GM12891 (cell line): Measurements from ENCODE around the gene PEPD.

Experiments
- DNase-seq: peaks from one replicate; pipeline ENCODE4 v3.0.0; 2011; ENCODE audit warnings: low spot score; ENCODE audit not compliant: insufficient read length
- FAIRE-seq: peaks from 2 replicates; lab custom pipeline; 2011; peaks lifted over from hg19 to GRCh38; lab: Jason Lieb, UNC
- PAX5 ChIP-seq: IDR thresholded peaks from 2 replicates; pipeline ENCODE4 v1.6.1; 2011; ENCODE audit warnings: low read length, moderate library complexity, mild to moderate bottlenecking; ENCODE audit not compliant: insufficient read depth, severe bottlenecking
- POLR2A ChIP-seq: IDR thresholded peaks from 2 replicates; pipeline ENCODE4 v1.6.1; 2011; ENCODE audit warnings: low read depth, low read length, control low read depth
- POLR2AphosphoS5 ChIP-seq: IDR thresholded peaks from 2 replicates; pipeline ENCODE4 v1.6.1; 2011; ENCODE audit warnings: low read depth, low read length, control low read depth
- POU2F2 ChIP-seq: IDR thresholded peaks from 2 replicates; pipeline ENCODE4 v1.6.1; 2011; ENCODE audit warnings: low read depth, mild to moderate bottlenecking, control low read depth, low read length, moderate library complexity
- SPI1 ChIP-seq: IDR thresholded peaks from 2 replicates; pipeline ENCODE4 v1.6.1; 2011; ENCODE audit warnings: low read depth, low read length, control low read depth
- TAF1 ChIP-seq: IDR thresholded peaks from 2 replicates; pipeline ENCODE4 v1.6.1; 2011; ENCODE audit warnings: low read depth, low read length, control low read depth

PEPD gene

DNA sequence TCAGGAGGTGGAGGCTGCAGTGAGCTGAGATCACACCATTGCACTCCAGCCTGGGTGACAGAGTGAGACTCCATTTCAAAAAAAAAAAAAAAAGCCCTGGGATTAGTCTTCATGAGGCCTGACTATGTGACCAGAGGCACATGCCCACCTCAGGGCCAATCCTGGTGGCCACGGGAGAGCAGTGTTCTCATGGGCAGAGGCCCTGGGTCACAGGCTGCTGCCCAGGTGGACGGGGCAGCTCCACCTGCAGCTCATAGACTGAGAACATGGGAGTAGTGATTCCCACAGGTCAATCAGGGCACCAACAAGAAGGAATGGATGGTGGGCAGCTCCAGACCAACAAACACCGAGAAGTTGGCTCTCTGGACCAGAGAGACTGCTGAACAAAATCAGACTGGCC is 26.1 kb upstream of the PEPD start:
- FAIRE-seq, result no peak
- DNase-seq, result no peak
- no peak for TF ChIP-seq POLR2AphosphoS5
- TF ChIP-seq POU2F2, result no peak
- no peak for TF ChIP-seq PAX5
- TF ChIP-seq POLR2A, result no peak
- TF ChIP-seq SPI1, result no peak
- no peak for TF ChIP-seq TAF1

DNA sequence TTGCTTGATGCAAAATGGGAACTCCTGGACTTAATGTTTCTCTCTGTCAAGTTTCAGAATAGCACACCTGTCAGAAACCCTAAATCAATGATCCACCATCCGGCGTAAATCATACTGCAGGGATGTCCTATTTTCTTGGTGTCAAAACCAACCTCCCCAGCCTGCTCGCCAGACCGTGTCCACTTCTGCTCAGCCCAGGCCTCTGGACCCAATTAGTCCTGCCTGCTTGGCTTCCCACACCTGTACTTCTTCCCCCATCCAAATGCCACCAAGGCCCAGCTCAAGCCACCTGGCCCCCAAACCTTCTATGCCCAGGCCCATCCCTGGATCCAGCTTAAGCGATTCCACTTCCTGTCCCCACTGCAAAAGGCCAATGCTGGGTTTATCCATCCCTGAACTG is 25.1 kb upstream of the PEPD start:
- DNase-seq (no peak), FAIRE-seq (no peak)
- TF ChIP-seq SPI1, result no peak
- no peak for TF ChIP-seq POLR2A
- no peak for TF ChIP-seq POU2F2
- TF ChIP-seq TAF1, result no peak
- TF ChIP-seq PAX5, result no peak
- no peak for TF ChIP-seq POLR2AphosphoS5

DNA sequence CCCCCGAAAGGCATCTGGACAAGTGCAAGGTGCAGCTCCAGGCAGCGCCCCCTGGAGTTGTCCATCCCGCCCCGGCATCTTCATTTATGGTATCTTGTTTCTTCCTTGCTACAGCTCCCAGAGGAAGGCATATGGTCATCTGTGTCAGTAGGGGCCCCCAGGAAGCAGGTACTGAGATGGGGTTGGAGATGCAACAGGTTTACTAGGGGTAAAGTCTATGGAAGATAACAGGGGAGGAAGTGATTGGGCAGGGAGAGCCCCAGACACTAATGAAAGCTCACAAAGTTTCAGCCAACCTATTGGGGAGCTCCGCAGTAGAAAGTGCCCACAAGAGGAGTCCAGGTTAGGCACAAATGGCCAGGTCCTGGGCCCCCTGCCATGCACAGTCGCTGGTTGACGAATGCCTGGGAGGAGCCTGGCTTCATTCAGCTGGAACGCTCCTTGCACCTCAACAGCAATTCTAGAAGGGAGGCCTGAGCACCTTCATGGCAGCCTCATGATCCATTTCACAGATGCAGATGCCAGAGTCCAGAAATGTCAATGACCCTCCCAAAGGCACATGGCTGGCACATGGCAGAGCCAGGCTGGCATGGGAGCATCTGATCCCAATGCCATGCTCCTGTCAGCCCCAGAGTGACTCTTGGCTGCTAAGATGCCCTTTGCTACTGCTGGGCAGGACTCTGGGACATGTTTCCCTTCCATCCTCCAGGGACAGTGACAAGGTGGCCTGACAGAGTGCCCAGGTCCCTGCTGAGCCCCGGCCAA is 23.8 kb upstream of the PEPD start:
- FAIRE-seq (no peak), DNase-seq (no peak)
- TF ChIP-seq PAX5 (no peak), SPI1 (no peak), POLR2AphosphoS5 (no peak), POU2F2 (no peak), POLR2A (no peak), TAF1 (no peak)

DNA sequence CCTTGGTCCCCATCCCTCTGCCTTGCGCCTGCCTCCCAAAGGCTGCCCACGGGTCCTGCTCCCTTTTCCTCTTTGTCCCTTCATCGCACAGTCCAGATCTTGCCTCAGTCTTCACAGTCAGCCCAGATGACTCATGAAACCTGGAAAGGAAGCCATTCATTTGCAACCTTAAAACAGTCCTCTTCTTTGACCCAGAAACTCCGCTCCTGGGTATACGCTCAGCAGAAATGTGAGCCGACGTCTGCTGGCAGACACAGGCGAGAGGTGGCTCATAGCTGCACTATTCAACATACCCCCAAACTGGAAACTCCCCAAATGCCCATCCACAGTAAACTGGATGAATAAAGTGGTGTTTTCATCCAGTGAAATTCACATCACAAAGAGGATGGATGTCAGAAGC is 13.6 kb upstream of the PEPD start:
- TF ChIP-seq SPI1 (no peak), TAF1 (no peak), POLR2A (no peak), POU2F2 (no peak), POLR2AphosphoS5 (no peak), PAX5 (no peak)
- no peak for FAIRE-seq
- DNase-seq, result no peak

DNA sequence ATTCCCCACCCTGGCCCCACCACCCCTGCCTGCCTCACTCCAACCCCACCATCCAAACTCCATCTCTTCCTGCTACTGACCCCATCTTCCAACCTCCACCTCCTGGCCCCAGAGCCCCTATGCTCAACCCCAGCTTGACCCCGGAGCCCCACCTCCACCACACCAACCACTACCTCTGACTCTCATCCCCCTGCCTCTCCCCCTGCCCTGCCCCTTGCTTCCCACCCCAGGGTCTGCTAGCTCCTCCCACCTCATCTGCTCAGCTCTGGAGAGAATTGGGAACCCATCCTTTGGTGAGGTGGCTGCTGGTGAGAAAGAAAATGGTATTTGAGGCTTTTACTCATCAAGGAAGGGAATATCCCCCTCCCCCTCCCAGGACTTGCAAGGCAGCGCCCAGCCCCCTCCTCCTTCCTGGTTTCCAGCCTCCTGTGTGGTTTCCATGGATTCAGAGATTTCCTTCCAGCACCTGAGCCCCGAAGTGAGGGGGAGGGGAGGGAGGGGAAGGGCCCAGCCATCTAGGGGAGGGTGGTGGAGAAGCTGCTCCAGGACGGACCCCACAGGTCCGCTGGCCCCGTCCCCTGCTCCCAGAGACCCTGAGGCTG is 11.4 kb upstream of the PEPD start:
- FAIRE-seq (no peak), DNase-seq (no peak)
- no peak for TF ChIP-seq SPI1
- TF ChIP-seq POLR2A, result no peak
- TF ChIP-seq POLR2AphosphoS5, result no peak
- TF ChIP-seq PAX5, result no peak
- TF ChIP-seq POU2F2, result no peak
- TF ChIP-seq TAF1, result no peak

DNA sequence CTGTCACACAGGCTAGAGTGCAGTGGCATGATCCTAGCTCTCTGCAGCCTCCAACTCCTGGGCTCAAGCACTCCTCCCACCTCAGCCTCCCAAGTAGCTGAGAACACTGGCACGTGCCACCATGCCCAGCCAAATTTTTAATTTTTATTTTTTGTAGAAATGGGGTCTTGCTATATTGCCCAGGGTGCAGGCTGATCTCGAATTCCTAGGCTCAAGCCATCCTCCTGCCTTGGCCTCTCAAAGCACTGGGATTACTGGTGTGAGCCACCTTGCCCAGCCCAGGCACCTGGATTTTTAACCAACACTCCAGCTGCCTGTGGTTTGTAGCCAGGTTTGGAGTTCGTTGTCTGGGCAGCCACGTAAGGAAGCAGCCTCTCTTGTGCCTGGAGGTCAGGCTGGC is 9.3 kb upstream of the PEPD start:
- TF ChIP-seq SPI1, result no peak
- no peak for TF ChIP-seq POU2F2
- no peak for TF ChIP-seq POLR2AphosphoS5
- no peak for TF ChIP-seq PAX5
- TF ChIP-seq POLR2A, result no peak
- no peak for TF ChIP-seq TAF1
- FAIRE-seq (no peak), DNase-seq (no peak)

DNA sequence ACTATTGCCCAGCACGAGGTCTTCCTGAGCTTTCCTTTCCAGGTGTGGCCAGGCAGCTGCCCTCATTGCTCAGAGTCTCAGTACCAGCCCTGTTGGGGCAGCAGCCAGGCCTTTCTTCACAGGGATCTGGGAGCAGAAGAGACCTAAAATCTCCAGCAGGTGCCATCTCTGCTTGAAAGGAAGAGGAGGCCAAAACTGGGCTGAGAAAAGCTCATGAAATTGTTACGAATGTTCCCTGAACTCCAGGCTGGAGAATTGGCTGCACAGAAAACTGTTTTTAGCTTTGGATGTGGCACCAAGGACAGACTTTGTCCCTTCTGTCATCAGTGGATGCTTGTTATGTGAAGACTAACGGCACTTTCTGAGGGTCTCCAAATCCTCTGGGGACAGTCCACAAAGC is 8.7 kb upstream of the PEPD start:
- TF ChIP-seq PAX5 (no peak), SPI1 (no peak), POLR2A (no peak), POU2F2 (no peak), TAF1 (no peak), POLR2AphosphoS5 (no peak)
- DNase-seq (no peak), FAIRE-seq (no peak)

DNA sequence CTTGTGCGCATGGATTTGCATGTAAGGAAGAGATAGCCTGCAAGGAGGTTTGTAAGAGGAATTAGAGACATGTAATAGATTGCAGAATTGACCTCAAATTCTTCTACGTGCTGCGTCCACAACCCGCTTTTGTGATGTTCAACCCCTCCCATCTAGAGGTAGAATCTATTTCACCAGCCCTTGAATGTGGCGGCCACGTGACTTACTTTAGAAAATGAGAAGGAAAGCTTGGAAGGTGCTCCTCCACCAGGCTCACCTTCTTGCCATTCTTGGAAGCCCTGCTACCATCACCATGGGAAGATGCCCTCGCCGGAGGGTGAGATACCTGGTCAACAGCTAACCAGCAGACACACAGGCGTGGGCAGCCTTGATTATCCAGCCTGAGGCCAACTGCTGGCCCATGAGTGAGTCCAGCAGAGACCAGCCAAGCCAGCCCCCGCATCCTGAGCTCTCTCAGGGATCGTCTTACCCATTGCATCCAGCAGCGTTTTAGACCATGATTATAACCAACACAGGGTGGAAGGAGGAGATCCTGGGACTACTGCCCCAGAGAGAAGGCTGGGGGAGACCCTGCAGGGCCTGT is 7.6 kb upstream of the PEPD start:
- FAIRE-seq, result no peak
- no peak for DNase-seq
- TF ChIP-seq SPI1 (no peak), TAF1 (no peak), PAX5 (no peak), POLR2AphosphoS5 (no peak), POLR2A (no peak), POU2F2 (no peak)

DNA sequence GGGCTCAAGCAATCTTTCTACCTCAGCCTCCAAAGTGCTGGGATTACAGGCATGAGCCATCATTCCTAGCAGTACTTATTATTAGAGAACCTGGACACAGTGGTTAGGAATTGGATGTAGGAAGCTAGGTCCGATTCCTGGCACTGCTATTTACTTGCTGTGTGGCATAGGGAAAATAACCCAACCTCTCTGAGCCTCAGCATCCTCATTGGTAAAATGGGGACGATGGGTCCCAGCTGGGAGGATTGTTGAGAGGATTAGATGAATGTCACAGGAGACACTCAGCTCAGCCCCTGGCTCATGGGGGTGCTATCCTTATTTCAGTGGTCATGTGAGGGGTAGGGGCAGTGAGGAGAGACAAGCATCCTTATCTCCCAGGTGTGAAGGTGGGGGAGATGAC is 6.8 kb upstream of the PEPD start:
- no peak for TF ChIP-seq SPI1
- TF ChIP-seq POLR2AphosphoS5, result no peak
- TF ChIP-seq TAF1, result no peak
- TF ChIP-seq PAX5, result no peak
- no peak for TF ChIP-seq POU2F2
- no peak for TF ChIP-seq POLR2A
- no peak for DNase-seq
- FAIRE-seq, result no peak
